HepG2 (cell line): Measurements from ENCODE around the gene MZF1. TPM values are rescaled to one million over a fixed set of nuclear protein-coding genes. Genes with fewer than 3 reads are reported as not detected.

ENCODE experiments used
- AFF4 ChIP-seq: sonication (generic); formaldehyde crosslinking; IDR thresholded peaks from 2 replicates; pipeline ENCODE4 v1.4.0; 2020; ENCODE audit warnings: missing genetic modification reagents
- NFATC3 ChIP-seq: sonication (generic); formaldehyde crosslinking; IDR thresholded peaks from 2 replicates; pipeline ENCODE4 v1.5.1; 2020; ENCODE audit warnings: mild to moderate bottlenecking, missing genetic modification reagents
- POGK ChIP-seq: sonication (generic); formaldehyde crosslinking; conservative IDR thresholded peaks from 2 replicates; pipeline ENCODE4 v1.8.0; 2022; ENCODE audit warnings: mild to moderate bottlenecking, moderate library complexity, missing genetic modification reagents
- PRDM15 ChIP-seq: sonication (generic); formaldehyde crosslinking; IDR thresholded peaks from 2 replicates; pipeline ENCODE4 v1.4.0; 2020; ENCODE audit warnings: missing genetic modification reagents
- SRY ChIP-seq: sonication (generic); formaldehyde crosslinking; IDR thresholded peaks from 2 replicates; pipeline ENCODE4 v1.8.0; 2022; ENCODE audit warnings: mild to moderate bottlenecking, missing genetic modification reagents
- TERF1 ChIP-seq: sonication (generic); formaldehyde crosslinking; IDR thresholded peaks from 2 replicates; pipeline ENCODE4 v1.8.0; 2022; ENCODE audit warnings: mild to moderate bottlenecking, missing genetic modification reagents, moderate library complexity
- TGIF2 ChIP-seq: IDR thresholded peaks from 2 replicates; pipeline ENCODE4 v1.6.1; 2016; ENCODE audit warnings: control low read depth, missing compliant biosample characterization
- ZBTB26 ChIP-seq: IDR thresholded peaks from 2 replicates; pipeline ENCODE4 v1.6.1; 2016; ENCODE audit warnings: missing compliant biosample characterization, missing genetic modification reagents, borderline replicate concordance
- ZFX ChIP-seq: sonication (generic); formaldehyde crosslinking; IDR thresholded peaks from 2 replicates; pipeline ENCODE4 v1.4.0; 2020; ENCODE audit warnings: mild to moderate bottlenecking, low read depth, missing genetic modification reagents, moderate library complexity
- ZNF12 ChIP-seq: sonication (generic); formaldehyde crosslinking; IDR thresholded peaks from 2 replicates; pipeline ENCODE4 v1.5.0; 2020; ENCODE audit warnings: missing genetic modification reagents
- ZNF331 ChIP-seq: sonication (generic); formaldehyde crosslinking; IDR thresholded peaks from 2 replicates; pipeline ENCODE4 v1.4.0; 2020; ENCODE audit warnings: missing genetic modification reagents
- ZNF747 ChIP-seq: sonication (generic); formaldehyde crosslinking; IDR thresholded peaks from 2 replicates; pipeline ENCODE4 v1.8.1; 2023; ENCODE audit warnings: missing genetic modification reagents, mild to moderate bottlenecking, borderline replicate concordance
- ZNF777 ChIP-seq: sonication (generic); formaldehyde crosslinking; IDR thresholded peaks from 2 replicates; pipeline ENCODE4 v1.4.0; 2020; ENCODE audit warnings: missing genetic modification reagents
- ZNF883 ChIP-seq: sonication (generic); formaldehyde crosslinking; IDR thresholded peaks from 2 replicates; pipeline ENCODE4 v1.5.1; 2020; ENCODE audit warnings: mild to moderate bottlenecking, missing genetic modification reagents; ENCODE audit errors: not compliant biosample characterization
- polyA plus RNA-seq, 8 experiments: library from polyadenylated mRNA; depleted of rRNA in 3 of 8; stranded (reverse) in 7 of 8; unstranded in 1 of 8; fragments of >200 nt; fragmentation: Illumina TruSeq in 4 of 8; extraction: Trizol in 4 of 8; gene quantifications; 2 replicates each; pipeline versions ENCODE4 v1.2.1 to v1.2.3, GENCODE V29; 2011 to 2016; ENCODE audit warnings: low read depth in 4 of 8, missing spikeins in 1 of 8, mixed read lengths in 1 of 8; ENCODE audit not compliant: insufficient read depth in 1 of 8
- total RNA-seq, 5 experiments: library from RNA; depleted of rRNA; stranded (reverse); fragments of >200 nt; fragmentation: Illumina TruSeq; extraction: Trizol; gene quantifications; 2 replicates each; pipeline ENCODE4 v1.2.3, GENCODE V29; 2016; ENCODE audit warnings: low read depth in 1 of 5
- TF ChIP-seq, protein P1 (sequence below): IDR thresholded peaks from 2 replicates; pipeline ENCODE4 v1.6.1; 2016; ENCODE audit warnings: mild to moderate bottlenecking, missing biosample characterization, missing genetic modification reagents

The MZF1 gene
- total and polyA plus RNA-seq, 2 of the 13 experiments (the other 11 are each of a cell fraction or from before 2014, with no cell fraction given) = 3.1 to 8.1 TPM

DNA sequence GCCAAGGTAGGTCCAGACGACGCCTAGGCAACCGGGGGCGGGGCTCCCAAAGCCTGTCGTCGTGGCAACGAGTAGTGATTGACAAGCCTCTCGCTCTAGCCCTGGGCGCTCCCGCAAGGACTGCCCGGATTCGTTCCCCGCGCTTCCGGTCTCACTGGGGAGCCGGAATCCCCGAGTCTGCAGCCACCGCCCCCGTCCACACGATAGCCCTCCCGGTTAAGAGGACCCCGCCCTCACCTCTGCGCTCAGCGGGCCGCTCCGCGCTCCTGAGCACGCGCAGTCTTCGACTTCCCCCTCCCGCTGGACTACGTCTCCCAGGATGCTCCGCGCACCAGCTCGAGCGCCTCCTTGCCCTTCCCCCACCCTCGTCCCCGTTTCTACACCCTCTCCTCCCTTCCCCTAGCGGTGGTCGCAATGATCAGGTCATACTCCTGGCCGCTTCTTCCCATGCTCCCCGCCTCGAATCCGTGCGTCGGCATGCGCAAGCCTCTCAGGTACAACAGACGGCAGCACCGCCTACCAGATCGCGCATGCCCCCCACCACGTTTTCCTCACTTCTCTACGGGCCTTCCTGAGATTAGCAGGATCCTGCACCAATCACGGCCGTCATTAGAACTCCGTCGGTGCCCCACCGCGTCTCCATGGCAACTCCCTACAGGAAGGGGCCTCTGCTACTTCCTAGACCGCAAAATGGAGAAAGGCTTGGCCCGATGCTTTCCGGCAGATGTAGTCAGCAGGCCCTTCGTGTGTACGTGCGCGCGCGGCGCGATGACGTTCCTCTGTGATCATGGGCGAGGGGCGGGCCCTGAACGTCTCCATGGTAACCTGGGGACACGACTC lies at the start of gene MZF1 (continued):
- TF ChIP-seq PRDM15 (CRISPR knock-in tag) = no peak
- TF ChIP-seq TERF1 = 0 out of 2 replicates have a peak, but pooled peaks have one; percentile 85
- TF ChIP-seq, protein P1, sequence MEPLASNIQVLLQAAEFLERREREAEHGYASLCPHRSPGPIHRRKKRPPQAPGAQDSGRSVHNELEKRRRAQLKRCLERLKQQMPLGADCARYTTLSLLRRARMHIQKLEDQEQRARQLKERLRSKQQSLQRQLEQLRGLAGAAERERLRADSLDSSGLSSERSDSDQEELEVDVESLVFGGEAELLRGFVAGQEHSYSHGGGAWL (CRISPR knock-in tag) = peak; percentile 44; the same call in 1 of the 2 replicates
- TF ChIP-seq ZNF747 (CRISPR knock-in tag) = 0 out of 2 replicates have a peak, but pooled peaks have one; percentile 13
- TF ChIP-seq ZNF777 = peak; percentile 96
- no peak for TF ChIP-seq SRY
- TF ChIP-seq AFF4 (CRISPR knock-in tag) = 0 out of 2 replicates have a peak, but pooled peaks have one; percentile 13
- peak; percentile 92 for TF ChIP-seq ZNF883
- TF ChIP-seq POGK (CRISPR knock-in tag) = peak; percentile 78
- peak; percentile 7; the same call in 1 of the 2 replicates for TF ChIP-seq ZNF331 (CRISPR knock-in tag)
- TF ChIP-seq ZNF12 (CRISPR knock-in tag) = 0 out of 2 replicates have a peak, but pooled peaks have one; percentile 9
- peak; percentile 9; the same call in 1 of the 2 replicates for TF ChIP-seq TGIF2 (CRISPR knock-in tag)
- peak; percentile 28; the same call in 1 of the 2 replicates for TF ChIP-seq ZBTB26 (CRISPR knock-in tag)
- no peak for TF ChIP-seq NFATC3 (CRISPR knock-in tag)
- TF ChIP-seq ZFX (CRISPR knock-in tag) = peak; percentile 89
